Right lobe of liver (tissue), 6 donors: ENCODE results near the gene GRIN2A. TPM values are rescaled to one million over a fixed set of nuclear protein-coding genes. Genes with fewer than 3 reads are reported as not detected.

Experiments used
- ATAC-seq, 4 donors: fragments of 200-7000 bp; cut with Tn5 transposase; one replicate each; pipeline ENCODE4 v1.9.1; 2020; ENCODE audit warnings: mild to moderate bottlenecking in 4 of 4, moderate library complexity in 4 of 4
- DNase-seq, 3 donors: peaks; one replicate each; pipeline ENCODE4 v3.0.0-alpha.2; 2020
- H3K27ac ChIP-seq, 3 donors: fragments of 200-600 bp; one replicate each; pipeline ENCODE4 v1.8.0; 2022
- H3K27me3 ChIP-seq, 2 donors: fragments of 200-600 bp; one replicate each; pipeline ENCODE4 v1.8.0; 2022
- H3K36me3 ChIP-seq, 4 donors: fragments of 200-600 bp; sonication (generic) in 1 of 4; one replicate each; pipeline versions ENCODE4 v1.5.1 to v1.8.0; 2017 to 2022; ENCODE audit warnings: control low read depth in 1 of 4
- H3K4me1 ChIP-seq, 4 donors: fragments of 200-600 bp; sonication (generic) in 1 of 4; one replicate each; pipeline versions ENCODE4 v1.5.1 to v1.8.0; 2017 to 2022; ENCODE audit warnings: control low read depth in 1 of 4
- H3K4me3 ChIP-seq, 3 donors: fragments of 200-600 bp; one replicate each; pipeline ENCODE4 v1.8.0; 2022
- H3K9me3 ChIP-seq, 4 donors: fragments of 200-600 bp; sonication (generic) in 1 of 4; one replicate each; pipeline versions ENCODE4 v1.5.1 to v1.8.0; 2017 to 2022; ENCODE audit warnings: control low read depth in 1 of 4
- POLR2A ChIP-seq: fragments of 450-650 bp; IDR thresholded peaks from one replicate; pipeline ENCODE4 v1.6.1; 2017; ENCODE audit warnings: antibody characterized with exemption, mild to moderate bottlenecking
- WGBS: methylation state at CpG from one replicate; pipeline ENCODE4 v1.1.6; 2018; ENCODE audit warnings: low coverage, low lambda C conversion rate; ENCODE audit not compliant: insufficient coverage; ENCODE audit errors: missing lambda C conversion rate; 5-methylcytosine and 5-hydroxymethylcytosine counted together
- intact Hi-C, 2 donors: fragments of 100-400 bp; cut with DNase I; formaldehyde crosslinking; loops; one replicate each; pipeline versions ENCODE4 v1.11.2 to v1.14.1; 2022
- total RNA-seq, 6 experiments: library from RNA; depleted of rRNA in 2 of 6; stranded (reverse); fragments of >200 nt in 2 of 6; fragmentation: NEBNext Ultra II Directional in 3 of 6; extraction: Animal tissue kit (Norgen Biotek cat#: 25700) in 3 of 6; gene quantifications; one replicate each; pipeline versions ENCODE4 v1.1.0 to v1.2.4, GENCODE V29; 2016 to 2023
- TF ChIP-seq, protein P1 (sequence below), 4 donors: fragments of 200-600 bp in 3 of 4; fragments of 450-650 bp in 1 of 4; IDR thresholded peaks; one replicate each; pipeline versions ENCODE4 v1.5.1 to v1.8.0; 2016 to 2022; ENCODE audit warnings: antibody characterized with exemption in 4 of 4, mild to moderate bottlenecking in 2 of 4
- donor health status: DM: no; HTN: yes; CAD: no.
- donor health status: DM: no; HTN: no; CAD: no.
- donor health status: DM: no; HTN: no; CAD: no.
- donor health status: DM: no; HTN: yes; CAD: no.
- donor health status: DM: no; HTN: yes; CAD: no.

Gene GRIN2A
- total RNA-seq, 6 experiments from 2014 or later, result not detected

- Histone ChIP-seq H3K27ac (no peak overlapping the region), H3K4me1 (no peaks in the 10 kb centered on the region), H3K9me3 (no peaks in the 10 kb centered on the region), H3K36me3 (no peaks in the 10 kb centered on the region), H3K4me3 (no peak overlapping the region), H3K27me3 (no peaks in the 10 kb centered on the region)
- TF ChIP-seq POLR2A, result no peak
- TF ChIP-seq, protein P1, sequence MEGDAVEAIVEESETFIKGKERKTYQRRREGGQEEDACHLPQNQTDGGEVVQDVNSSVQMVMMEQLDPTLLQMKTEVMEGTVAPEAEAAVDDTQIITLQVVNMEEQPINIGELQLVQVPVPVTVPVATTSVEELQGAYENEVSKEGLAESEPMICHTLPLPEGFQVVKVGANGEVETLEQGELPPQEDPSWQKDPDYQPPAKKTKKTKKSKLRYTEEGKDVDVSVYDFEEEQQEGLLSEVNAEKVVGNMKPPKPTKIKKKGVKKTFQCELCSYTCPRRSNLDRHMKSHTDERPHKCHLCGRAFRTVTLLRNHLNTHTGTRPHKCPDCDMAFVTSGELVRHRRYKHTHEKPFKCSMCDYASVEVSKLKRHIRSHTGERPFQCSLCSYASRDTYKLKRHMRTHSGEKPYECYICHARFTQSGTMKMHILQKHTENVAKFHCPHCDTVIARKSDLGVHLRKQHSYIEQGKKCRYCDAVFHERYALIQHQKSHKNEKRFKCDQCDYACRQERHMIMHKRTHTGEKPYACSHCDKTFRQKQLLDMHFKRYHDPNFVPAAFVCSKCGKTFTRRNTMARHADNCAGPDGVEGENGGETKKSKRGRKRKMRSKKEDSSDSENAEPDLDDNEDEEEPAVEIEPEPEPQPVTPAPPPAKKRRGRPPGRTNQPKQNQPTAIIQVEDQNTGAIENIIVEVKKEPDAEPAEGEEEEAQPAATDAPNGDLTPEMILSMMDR (IDR thresholded peaks at IDR 0.05), result no peak
- WGBS, result 50% methylated on average over 6 of the region's 6 CpGs
- DNase-seq (no peak), ATAC-seq (no peak)
- intact Hi-C loops, result no loop called here
These were observed 217.8 kb downstream of the GRIN2A start for GRCh38 chr16:9964426-9964825.

GRCh38 chr16:9957433-9957832 is 224.8 kb downstream of the GRIN2A start:
- H3K27ac ChIP-seq, result no peak overlapping the region
- intact Hi-C loops, result no loop called here
- WGBS, result 70% methylated on average over 5 of the region's 5 CpGs
- TF ChIP-seq POLR2A, result no peak
- TF ChIP-seq, protein P1 (IDR thresholded peaks at IDR 0.05), result no peak
- H3K36me3 ChIP-seq, result no peaks in the 10 kb centered on the region
- DNase-seq (no peak), ATAC-seq (no peak)
- H3K4me1 ChIP-seq, result no peaks in the 10 kb centered on the region
- no peaks in the 10 kb centered on the region for H3K27me3 ChIP-seq
- no peak overlapping the region for H3K4me3 ChIP-seq
- no peaks in the 10 kb centered on the region for H3K9me3 ChIP-seq

DNA sequence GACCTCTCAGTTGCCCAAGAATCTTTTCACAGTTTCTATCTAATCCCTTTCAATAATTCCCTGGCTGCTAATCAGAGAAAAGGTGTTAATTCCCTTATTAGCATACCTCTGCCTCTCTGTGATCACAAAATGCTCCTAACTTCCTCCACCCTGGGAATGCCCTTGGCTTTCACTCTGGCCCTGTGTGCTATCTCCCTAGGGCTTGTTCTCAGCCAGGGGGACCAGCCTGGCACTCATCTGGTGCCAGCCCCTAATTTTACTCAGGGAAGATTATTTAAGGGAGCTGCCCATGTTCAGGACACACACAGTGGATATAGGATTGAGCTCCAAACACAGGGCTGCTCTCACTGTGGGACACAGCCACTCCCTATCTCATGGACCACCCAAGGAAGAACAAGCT is 225.2 kb downstream of the GRIN2A start:
- H3K4me3 ChIP-seq, result no peak overlapping the region
- DNase-seq, result no peak
- no peaks in the 10 kb centered on the region for H3K27me3 ChIP-seq
- H3K27ac ChIP-seq, result no peak overlapping the region
- H3K36me3 ChIP-seq, result no peaks in the 10 kb centered on the region
- H3K9me3 ChIP-seq, result no peaks in the 10 kb centered on the region
- H3K4me1 ChIP-seq, result no peaks in the 10 kb centered on the region
- intact Hi-C loops, result no loop called here
- no peak for TF ChIP-seq POLR2A
- TF ChIP-seq, protein P1 (IDR thresholded peaks at IDR 0.05), result no peak
- ATAC-seq, result no peak

DNA sequence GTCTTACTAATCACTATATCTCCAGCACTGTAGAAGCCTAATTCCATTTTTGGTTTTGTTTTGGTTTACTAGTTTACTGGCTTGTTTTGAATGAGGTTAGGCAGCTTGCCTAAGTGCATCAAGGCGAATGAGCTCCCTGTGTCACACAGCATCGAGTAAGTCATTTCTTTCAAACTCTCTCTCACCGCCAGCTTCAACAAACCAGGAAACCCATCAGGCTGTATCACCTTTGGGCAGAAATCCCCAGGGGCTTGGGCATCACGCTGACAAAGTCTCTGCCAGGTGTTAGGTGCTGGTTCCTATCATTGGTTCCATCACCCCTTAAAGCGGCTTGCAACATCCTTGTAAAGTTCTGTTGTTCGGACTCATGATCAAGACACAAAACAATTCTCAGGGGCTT is 226.6 kb downstream of the GRIN2A start:
- Histone ChIP-seq H3K27me3 (no peaks in the 10 kb centered on the region), H3K9me3 (no peaks in the 10 kb centered on the region), H3K36me3 (no peaks in the 10 kb centered on the region), H3K4me1 (no peaks in the 10 kb centered on the region), H3K27ac (no peak overlapping the region), H3K4me3 (no peak overlapping the region)
- ATAC-seq (no peak), DNase-seq (no peak)
- WGBS, result 66% methylated on average over 6 of the region's 6 CpGs
- TF ChIP-seq, protein P1 (IDR thresholded peaks at IDR 0.05), result no peak
- TF ChIP-seq POLR2A, result no peak
- intact Hi-C loops, result no loop called here

- ATAC-seq, result no peak
- H3K27me3 ChIP-seq, result no peaks in the 10 kb centered on the region
- no peak overlapping the region for H3K27ac ChIP-seq
- no peaks in the 10 kb centered on the region for H3K36me3 ChIP-seq
- no peak overlapping the region for H3K4me3 ChIP-seq
- TF ChIP-seq, protein P1 (IDR thresholded peaks at IDR 0.05), result no peak
- no peak for TF ChIP-seq POLR2A
- intact Hi-C loops, result no loop called here
- DNase-seq, result no peak
- H3K9me3 ChIP-seq, result no peaks in the 10 kb centered on the region
- no peaks in the 10 kb centered on the region for H3K4me1 ChIP-seq
- 26% methylated on average over 7 of the region's 7 CpGs for WGBS
These were observed 228.2 kb downstream of the GRIN2A start for GRCh38 chr16:9953908-9954570.
